Medulla oblongata (tissue), 1 donor: Measurements from ENCODE around the gene GPS1.

Source experiments
- DNase-seq: peaks from one replicate; pipeline ENCODE4 v3.0.0-alpha.2; 2015; ENCODE audit errors: extremely low spot score

Gene GPS1

GRCh38 chr17:82014971-82015310 lies 36.8 kb upstream of the GPS1 start:
- DNase-seq, result no peak

GRCh38 chr17:82015311-82015971 lies 36.3 kb upstream of the GPS1 start:
- no peak for DNase-seq

GRCh38 chr17:82016061-82016874 lies 35.4 kb upstream of the GPS1 start:
- DNase-seq, result no peak

- no peak for DNase-seq
These were observed 34.7 kb upstream of the GPS1 start for GRCh38 chr17:82016875-82017459.

GRCh38 chr17:82017612-82018151 lies 34.0 kb upstream of the GPS1 start:
- no peak for DNase-seq

- DNase-seq, result no peak
These were observed 33.3 kb upstream of the GPS1 start for GRCh38 chr17:82018152-82018988.

GRCh38 chr17:82018989-82019689 lies 32.6 kb upstream of the GPS1 start:
- DNase-seq, result no peak

GRCh38 chr17:82019690-82020571 lies 31.8 kb upstream of the GPS1 start:
- DNase-seq, result no peak

GRCh38 chr17:82020572-82021106 lies 31.1 kb upstream of the GPS1 start:
- DNase-seq, result peak; percentile 29

- peak; percentile 82 for DNase-seq
These were observed 30.4 kb upstream of the GPS1 start for GRCh38 chr17:82021107-82021899.

GRCh38 chr17:82021900-82022309 lies 29.8 kb upstream of the GPS1 start:
- DNase-seq, result no peak

- DNase-seq, result no peak
These were observed 29.3 kb upstream of the GPS1 start, which contains the start of gene CENPX for GRCh38 chr17:82022310-82022980. Gene CENPX (minus strand): TSS chr17:82022878. CDS start chr17:82022861, 17 bp downstream.

- peak; percentile 99 for DNase-seq
These were observed 28.7 kb upstream of the GPS1 start, which contains the start of gene LRRC45 for GRCh38 chr17:82022981-82023446. Gene LRRC45 (plus strand): TSS chr17:82023305. CDS start chr17:82023644, 339 bp downstream.

- no peak for DNase-seq
These were observed 28.1 kb upstream of the GPS1 start for GRCh38 chr17:82023447-82024241.

GRCh38 chr17:82024859-82025258 lies 26.8 kb upstream of the GPS1 start:
- DNase-seq, result no peak

- DNase-seq, result no peak
These were observed 26.1 kb upstream of the GPS1 start for GRCh38 chr17:82025401-82026107.

- DNase-seq, result no peak
These were observed 23.5 kb upstream of the GPS1 start for GRCh38 chr17:82028246-82028645.
